GM19467 (cell line): ENCODE measurements around the gene SLC35E2B.
"Not testable (repeated sequence)": the region's sequence is repeated elsewhere in the genome, so short reads cannot be mapped to it uniquely, and the experiment has no call there.

Experiments
- ATAC-seq: cut with Tn5 transposase; IDR thresholded peaks from one replicate; pipeline ENCODE4 v1.9.1; 2021; ENCODE audit warnings: mild to moderate bottlenecking, moderate library complexity; ENCODE audit not compliant: unreplicated experiment

Gene SLC35E2B

DNA sequence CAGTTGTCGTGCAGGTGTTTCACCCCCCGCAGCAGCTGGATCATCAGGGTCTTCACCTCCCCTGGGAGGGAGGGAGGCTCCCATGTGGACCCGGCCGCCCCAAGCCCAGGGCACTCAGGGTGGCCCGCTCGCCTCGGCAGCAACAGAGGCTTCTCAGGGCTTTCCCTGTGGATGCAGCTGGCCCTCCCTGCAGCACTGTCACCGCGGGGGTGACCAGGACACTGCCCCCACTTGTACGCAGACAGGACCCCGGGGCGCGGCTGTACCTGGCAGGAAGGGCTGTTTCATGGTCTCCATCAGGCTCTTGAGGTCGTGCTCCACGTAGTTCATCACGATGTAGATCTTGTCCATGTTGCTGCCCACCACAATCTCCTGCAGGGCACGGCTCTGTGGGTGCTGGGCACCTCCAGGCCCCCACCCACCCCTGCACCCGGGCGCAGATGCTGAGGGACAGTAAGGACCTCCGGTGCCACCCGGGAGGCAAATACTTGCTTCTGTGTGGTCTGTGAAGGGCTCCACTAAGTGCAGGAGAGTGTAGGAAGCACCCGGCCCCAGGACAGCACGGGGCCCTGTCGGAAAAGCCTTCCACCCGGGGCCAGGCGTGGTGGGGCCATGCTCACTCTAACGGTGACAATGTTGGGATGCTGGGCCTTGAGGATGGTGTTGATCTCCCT, 11.8 kb upstream of the SLC35E2B start:
- not testable (repeated sequence) for ATAC-seq

DNA sequence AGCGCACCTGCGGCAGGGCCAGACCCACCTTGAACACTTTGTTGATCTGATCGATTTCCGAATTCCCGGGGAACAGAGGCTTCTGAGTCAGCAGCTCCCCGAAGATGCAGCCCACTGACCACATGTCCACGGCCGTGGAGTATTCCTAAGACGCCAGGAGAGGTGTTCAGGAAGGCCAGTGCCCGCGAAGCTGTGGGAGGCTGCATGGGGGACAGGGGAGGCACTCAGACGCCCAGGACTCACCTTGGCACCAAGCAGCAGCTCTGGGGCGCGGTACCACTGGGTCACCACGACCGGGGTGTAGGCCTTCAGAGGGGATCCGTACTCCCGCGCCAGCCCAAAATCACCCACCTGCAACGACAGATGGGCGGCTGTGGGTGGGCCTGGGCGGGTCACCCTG, 11.2 kb upstream of the SLC35E2B start:
- no peak for ATAC-seq

DNA sequence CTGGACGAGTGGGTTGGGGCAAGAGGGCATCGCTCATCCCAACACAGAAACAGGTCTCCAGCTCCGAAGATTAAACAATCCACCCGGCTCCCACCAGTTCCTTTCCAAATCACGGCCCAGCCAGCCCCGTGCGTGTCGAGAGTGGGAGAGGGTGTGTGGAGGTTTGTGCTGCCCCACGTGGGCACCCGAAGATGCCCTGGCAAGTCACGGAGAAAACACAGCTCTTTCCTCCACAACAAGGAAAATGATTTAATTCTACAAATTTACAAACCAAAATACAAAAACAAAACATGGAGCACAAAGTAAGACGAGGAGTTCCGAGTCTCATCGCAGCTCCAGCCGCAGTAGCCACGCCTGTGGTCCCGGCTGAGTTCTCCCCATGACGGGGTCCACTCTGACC, 9.9 kb upstream of the SLC35E2B start:
- ATAC-seq: not testable (repeated sequence)

DNA sequence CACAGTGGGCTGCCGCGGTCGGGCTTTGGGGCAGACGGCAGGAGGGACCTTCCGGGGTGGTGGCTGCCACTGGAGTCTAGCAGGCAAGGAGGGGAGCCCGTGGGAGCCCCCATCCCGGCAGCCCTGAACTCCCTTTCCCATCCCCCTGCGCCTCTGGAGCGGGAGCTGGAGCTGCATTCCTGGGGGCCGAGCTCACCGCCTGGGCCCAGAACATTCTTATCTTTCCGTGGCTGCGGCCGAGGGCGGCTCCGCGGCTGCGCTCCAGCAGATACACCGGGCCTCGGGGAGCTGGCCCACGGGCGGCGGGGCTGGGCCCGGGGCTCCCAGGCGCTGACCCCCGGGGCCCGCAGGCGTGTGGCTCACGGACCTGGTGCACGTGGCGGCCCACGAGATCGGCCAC, 8.0 kb upstream of the SLC35E2B start:
- ATAC-seq: not testable (repeated sequence)

DNA sequence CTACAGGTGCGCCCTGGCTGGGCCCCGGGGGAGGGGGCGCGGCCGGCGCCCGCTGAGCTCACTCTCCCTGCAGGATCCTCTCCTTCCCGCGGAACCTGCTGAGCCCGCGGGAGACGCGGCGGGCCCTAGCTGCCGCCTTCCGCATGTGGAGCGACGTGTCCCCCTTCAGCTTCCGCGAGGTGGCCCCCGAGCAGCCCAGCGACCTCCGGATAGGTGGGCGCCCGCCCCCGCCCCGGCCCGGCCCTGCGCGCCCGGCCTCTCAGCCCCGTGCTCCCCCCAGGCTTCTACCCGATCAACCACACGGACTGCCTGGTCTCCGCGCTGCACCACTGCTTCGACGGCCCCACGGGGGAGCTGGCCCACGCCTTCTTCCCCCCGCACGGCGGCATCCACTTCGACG, 7.5 kb upstream of the SLC35E2B start:
- not testable (repeated sequence) for ATAC-seq

DNA sequence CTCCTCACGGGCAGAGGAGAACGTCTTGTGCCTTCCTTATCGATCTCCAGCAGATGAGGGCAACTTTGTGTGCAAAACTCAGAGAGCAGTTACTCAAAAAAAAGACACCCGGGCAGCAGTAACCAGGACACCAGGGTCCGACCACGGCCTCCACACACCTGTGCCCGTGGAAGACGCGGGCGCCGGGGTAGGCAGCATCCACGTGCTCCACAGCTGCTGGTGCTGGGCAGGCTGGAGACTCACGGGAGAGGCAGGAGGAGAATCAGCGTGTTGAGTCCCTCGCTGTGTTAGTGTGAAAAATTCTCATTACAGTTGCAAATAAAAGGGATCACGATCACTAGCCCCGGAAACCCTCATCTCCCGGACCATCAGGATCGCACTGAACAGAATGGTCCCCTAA, 6.5 kb upstream of the SLC35E2B start:
- not testable (repeated sequence) for ATAC-seq

DNA sequence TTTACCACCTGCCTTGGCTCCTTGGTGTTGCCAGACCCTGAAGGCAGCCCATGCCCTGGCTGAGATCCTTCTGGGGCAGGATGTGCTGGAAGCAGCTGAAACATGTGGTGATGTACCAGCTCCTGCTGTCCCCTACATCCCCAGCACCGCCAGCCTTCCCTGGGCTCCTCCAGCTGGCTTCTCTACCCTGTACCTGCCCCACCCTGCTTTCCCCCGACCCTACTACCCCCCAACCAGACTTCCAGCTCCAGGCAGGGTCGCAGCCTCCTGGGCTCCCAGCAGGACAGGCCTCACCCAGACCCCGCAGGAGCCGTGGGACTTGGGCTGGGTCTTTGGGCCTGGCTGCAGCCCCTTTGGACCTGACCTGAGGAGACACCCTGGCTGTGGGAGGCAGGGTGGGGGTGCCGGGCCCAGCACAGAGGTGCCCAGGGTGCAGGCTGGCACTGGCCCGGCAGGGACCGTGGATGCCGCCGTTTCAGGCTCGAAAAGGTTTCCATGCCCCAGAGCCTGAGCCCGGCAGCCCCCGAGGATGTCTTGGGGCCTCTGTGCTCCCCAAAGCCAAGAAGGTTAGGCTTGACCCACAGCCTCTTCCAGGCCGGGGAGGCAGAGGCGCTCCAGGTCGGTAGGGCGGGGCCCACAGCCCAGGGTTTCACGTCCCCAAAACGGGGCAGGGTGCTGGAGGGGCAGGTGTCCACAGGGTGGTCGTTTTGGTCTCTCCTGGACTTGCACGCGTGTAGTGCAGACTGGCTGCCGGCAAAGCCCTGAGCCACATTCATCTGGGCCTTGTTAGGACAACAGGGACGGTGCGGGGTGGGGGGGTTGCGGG, 5.0 kb upstream of the SLC35E2B start:
- not testable (repeated sequence) for ATAC-seq

DNA sequence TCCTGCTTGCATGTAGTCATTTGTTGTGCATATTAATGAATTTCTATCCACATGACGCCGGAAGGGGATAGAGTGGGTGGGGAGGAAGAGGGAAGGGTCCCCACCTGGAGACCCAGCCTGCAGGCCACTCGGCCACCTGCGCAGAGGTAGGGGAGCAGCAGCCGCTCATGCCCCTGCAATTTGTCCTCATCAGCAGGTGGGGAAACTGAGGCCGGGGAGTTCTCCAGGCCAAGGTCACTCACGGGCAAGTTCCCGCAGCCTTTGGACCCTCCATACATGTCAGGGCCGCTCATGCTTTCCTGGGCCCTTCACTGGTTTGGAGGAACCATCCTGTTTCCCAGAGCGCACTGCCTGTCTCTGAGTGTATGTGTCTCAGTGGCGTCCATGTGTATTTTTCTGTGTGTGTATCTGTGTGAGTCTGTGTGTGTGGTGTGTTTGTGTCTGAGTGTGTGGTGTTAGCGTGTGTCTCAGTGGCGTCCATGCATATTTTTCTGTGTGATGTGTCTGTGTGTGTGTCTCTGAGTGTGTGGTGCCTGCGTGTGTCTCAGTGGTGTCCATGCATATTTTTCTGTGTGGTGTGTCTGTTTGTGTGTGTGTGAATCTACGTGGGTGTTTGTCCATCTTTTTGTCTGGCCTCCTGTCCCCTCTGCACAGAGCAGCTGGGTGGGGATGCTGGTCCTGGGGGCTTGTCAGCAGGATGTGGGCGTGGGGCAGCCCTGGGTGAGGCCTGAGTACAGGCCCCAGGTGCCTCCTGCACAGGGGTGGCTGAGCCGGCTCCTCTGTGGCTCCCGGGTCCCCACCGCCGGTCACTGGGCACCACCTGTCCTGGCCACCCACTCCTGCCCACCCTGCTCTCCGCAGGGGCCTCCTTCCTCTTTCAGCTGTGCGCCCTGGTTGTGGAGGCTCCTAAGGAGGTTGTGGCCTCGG, 4.1 kb upstream of the SLC35E2B start:
- not testable (repeated sequence) for ATAC-seq

DNA sequence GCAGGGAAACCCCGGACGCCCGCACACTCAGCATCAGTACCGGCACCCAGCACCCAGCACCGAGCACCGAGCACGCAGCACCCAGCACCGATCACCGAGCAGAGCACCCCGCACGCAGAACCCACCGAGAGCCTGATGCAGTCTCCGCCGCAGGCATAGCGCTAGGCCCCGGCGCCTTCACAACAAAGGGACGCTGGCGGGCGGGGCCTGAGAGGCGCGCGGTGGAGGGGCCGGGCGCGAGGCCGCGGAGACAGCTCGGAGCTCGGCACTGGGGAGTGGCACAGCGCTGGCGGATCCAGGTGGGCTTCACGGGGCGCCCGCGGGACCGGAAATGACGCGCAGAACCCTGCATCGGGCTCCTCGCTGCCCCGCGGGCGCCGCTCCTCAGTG, 276 bp downstream of the SLC35E2B start:
- ATAC-seq: not testable (repeated sequence)

DNA sequence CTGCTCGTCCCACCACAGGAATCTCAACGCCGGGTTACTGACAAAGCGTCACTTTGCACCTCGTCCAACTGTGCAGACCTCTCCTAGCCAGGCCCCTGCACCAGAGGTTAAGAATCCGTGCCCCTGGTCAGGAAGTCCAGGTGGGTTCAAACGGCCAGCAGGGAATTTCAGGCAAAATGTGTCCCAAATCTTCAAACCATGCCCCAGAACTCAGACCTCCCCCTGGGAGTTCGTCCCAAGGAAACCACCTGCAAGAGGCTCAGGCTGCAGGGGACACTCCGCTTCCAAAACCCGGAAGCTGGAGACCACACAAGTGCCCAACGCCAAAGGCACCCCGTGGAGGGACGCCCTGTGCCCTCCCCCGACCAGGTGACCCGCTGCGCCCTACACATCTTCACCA, 1.2 kb downstream of the SLC35E2B start:
- ATAC-seq: not testable (repeated sequence)

DNA sequence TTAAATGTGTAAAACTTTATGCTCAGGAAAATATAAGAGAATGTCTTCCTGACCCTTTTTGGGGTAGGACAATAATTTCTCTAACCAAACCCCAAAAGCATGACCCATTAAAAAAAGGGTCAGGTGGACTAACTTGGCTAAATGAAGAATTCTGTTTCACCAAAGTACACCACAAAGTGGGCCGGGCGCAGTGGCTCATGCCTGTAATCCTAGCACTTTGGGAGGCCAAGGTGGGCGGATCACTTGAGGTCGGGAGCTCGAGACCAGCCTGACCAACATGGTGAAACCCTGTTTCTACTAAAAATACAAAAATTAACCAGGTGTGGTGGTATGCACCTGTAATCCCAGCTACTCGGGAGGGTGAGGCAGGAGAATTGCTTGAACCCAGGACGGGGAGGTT, 3.1 kb downstream of the SLC35E2B start:
- not testable (repeated sequence) for ATAC-seq

DNA sequence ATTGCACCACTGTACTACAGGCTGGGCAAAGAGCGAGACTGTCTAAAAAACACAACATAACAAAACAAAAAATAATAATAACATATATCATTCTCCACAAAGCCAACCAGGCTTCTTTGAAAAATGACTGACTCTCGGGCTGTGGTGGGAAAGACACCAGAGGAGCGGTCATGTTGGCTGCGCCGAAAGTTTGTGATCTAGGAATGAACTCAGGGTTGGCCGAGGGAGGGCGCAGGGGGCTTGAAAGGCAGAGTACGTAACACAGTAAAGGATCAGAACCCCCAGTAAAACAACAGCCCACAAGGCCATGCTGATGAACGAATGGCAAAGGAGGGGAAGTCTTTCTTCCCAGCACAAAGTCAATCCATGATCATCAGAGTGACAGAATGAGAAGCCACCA, 4.7 kb downstream of the SLC35E2B start:
- ATAC-seq: no peak

DNA sequence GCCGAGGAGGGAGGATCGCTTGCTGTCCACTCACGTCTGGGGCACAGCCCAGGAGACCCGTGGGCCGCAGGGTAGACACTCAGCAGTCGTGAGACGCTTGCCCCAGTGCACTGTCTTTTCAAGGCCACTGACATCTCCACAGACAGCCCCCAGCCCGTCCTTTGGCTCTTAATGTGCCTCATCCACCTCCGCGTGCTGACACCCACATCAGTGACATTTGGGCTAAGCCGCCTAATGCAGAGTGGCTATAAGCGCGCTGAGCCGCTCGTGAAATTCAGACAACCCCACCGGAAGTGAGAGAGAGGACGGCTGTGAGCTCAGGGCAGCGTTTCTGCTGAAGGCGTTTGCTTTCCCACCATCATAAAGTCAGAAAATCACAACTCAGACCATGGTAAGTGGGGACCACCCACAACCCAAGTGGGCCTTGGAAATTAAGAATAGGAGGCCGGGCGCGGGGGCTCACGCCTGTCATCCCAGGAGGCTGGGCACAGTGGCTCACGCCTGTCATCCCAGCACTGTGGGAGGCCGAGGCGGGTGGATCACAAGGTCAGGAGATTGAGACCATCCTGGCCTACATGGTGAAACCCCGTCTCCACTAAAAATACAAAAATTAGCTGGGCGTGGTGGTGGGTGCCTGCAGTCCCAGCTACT, 8.4 kb downstream of the SLC35E2B start:
- ATAC-seq: no peak

DNA sequence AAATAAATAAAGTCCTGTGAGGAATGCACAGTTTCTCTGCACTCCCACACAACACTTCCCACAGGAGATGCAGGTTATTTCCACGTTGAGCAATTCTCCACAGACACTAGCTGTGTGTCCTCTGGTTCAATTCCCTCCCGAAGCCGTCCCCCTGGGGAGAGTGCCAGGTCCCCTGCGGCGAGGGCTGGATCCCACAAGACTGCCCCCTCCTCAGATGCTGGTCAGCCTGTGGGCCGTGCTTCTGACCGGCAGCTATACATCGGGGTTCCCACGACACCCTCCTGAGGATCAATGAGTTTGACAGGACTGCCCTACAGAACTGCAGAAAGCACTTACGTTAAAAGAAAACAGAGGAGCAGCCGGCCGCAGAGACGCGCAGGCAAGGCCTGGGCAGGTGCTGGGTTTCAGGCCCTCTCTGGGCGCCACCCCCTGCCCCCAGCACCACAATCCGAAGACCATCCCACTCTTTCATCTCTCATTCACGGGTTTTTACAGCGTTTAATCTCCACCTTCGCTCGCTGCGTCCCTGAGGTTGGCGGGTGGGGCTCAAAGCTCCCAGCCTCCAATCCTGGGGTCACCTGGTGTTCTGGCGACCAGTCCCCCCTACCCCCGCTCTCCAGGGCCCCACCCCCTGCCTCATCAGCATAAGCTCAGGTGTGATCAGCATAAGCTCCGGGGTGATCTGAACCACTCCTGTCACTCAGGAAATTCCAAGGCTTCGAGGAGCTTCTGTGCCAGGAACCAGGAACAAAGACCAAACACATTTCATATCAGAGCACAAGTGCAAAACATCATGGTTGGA, 9.3 kb downstream of the SLC35E2B start:
- no peak for ATAC-seq

DNA sequence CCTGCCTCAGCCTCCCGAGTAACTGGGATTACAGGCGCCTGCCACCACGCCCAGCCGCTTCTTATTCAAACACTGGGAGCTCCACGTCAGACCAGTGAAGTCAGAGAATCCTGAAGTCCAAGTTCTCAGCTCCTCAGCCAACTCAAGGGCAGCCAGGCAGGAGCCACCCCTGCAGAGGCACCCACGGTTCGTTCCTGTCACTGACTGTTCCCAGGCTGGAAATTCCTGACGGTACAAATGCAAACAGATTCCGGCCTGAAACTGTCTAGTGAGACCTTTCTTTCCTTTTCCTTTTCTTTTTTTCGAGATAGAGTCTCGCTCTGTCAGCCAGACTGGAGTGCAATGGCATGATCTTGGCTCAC, 11.7 kb downstream of the SLC35E2B start:
- no peak for ATAC-seq

DNA sequence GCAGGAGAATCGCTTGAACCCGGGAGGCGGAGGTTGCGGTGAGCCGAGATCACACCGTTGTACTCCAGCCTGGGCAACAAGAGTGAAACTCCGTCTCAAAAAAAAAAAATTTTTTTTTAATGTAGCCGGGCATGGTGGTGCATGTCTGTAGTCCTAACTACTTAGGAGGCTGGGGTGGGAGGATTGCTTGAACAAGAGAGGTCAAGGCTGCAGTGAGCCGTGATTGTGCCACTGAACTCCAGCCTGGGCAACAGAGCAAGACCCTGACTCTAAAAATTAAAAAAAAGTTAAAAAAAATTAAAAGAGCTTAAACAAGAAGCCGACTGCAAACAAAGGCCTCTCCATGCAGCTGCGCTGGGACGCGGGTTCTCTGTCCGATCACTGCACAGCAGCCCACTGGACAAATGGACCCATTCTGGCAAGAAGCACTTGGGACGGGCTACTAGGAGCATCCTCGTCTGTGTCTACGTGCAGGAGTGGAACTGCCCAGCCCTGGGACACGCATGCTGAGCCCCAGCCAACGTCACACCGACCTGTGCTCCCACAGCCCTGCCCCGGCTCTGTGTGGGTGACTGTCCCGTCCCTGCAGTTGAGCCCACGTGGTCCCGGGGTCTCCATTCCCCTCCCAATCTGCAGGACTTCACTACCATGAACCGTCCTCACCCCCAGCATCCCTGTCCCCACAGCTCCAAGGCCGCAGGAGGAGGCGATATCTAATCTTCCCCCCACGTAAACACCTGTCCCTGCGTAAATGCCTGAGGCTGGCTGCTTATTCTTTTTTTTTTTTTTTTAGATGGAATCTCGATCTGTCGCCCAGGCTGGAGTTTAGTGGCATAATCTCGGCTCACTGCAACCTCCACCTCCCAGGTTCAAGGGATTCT, 12.3 kb downstream of the SLC35E2B start:
- no peak for ATAC-seq

DNA sequence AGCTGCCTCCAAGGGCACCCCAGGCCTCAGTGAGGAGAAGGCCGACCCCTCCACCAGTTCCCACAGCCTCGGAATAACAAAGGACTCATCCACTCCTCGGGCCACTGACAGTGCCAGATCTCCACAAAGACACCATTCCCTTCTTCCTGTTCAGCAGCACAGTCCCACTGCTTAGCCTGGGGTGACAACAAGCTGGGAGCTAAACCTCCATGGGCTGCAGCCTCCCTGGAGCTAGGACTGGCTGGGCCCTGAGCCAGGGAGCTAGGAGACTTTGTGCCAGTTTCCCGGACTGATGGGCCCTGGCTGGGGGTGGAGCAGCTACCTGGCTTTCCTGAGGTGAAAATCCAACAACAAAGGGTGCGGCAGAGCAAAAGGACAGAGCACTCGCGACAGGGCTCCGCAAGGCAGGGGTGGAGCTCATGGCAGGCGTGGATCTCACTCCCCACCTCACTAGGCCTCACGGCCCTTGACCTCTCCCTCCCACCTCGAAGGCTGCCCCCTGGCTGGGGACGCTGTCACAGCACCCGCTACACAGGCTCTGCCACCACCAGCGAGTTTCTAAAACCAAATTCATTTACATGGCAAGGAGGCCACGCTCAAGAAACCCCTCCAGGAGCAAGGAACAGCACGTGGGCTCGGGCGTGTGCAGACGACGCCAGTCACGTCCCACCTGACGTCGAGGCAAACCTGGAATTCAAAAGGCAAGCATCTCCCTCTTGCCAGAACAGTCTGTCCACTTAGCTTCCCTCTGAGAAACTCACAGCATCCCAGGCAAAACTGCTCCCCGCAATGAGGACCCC, 13.8 kb downstream of the SLC35E2B start:
- ATAC-seq: peak; percentile 52
